ENCODE measurements around the gene ZNF577.

ZNF577 gene

GRCh38 chr19:51891193-51891747, 3.5 kb upstream of the ZNF577 start:
- Histone ChIP-seq H3K27ac (ENCODE audit: poor library complexity, severe bottlenecking) (no peak overlapping the region), H3K36me3 (ENCODE audit: low read depth) (peaks cover 80% of the 10 kb centered on the region), H3K27me3 (ENCODE audit: insufficient read depth, poor library complexity, severe bottlenecking) (no peaks in the 10 kb centered on the region), H3K4me3 (ENCODE audit: severe bottlenecking) (no peak overlapping the region), H3K9me3 (ENCODE audit: severe bottlenecking) (peaks cover 16% of the 10 kb centered on the region), H3K4me1 (ENCODE audit: insufficient read depth, poor library complexity, severe bottlenecking) (no peaks in the 10 kb centered on the region)
- ATAC-seq (ENCODE audit: low read depth) (no peak), DNase-seq (ENCODE audit: low spot score) (no peak)
- no peak for TF ChIP-seq CTCF (IDR thresholded peaks at IDR 0.05; ENCODE audit: poor library complexity, severe bottlenecking)

GRCh38 chr19:51889934-51890333, 2.2 kb upstream of the ZNF577 start:
- no peak for TF ChIP-seq CTCF (IDR thresholded peaks at IDR 0.05; ENCODE audit: poor library complexity, severe bottlenecking)
- H3K9me3 ChIP-seq (ENCODE audit: severe bottlenecking), result peaks cover 18% of the 10 kb centered on the region
- no peak for ATAC-seq (ENCODE audit: low read depth)
- no peaks in the 10 kb centered on the region for H3K4me1 ChIP-seq (ENCODE audit: insufficient read depth, poor library complexity, severe bottlenecking)
- H3K27ac ChIP-seq (ENCODE audit: poor library complexity, severe bottlenecking), result no peak overlapping the region
- no peak overlapping the region for H3K4me3 ChIP-seq (ENCODE audit: severe bottlenecking)
- DNase-seq (ENCODE audit: low spot score), result no peak
- H3K27me3 ChIP-seq (ENCODE audit: insufficient read depth, poor library complexity, severe bottlenecking), result no peaks in the 10 kb centered on the region
- H3K36me3 ChIP-seq (ENCODE audit: low read depth), result peaks cover 70% of the 10 kb centered on the region

- DNase-seq (ENCODE audit: low spot score) (no peak), ATAC-seq (ENCODE audit: low read depth) (no peak)
- peaks cover 6% of the 10 kb centered on the region for H3K9me3 ChIP-seq (ENCODE audit: severe bottlenecking)
Measured at GRCh38 chr19:51884713-51885112, 3.0 kb downstream of the ZNF577 start.

GRCh38 chr19:51882518-51882917, 5.2 kb downstream of the ZNF577 start:
- H3K4me1 ChIP-seq (ENCODE audit: insufficient read depth, poor library complexity, severe bottlenecking), result no peaks in the 10 kb centered on the region
- DNase-seq (ENCODE audit: low spot score) (no peak), ATAC-seq (ENCODE audit: low read depth) (no peak)
- peaks cover 25% of the 10 kb centered on the region for H3K36me3 ChIP-seq (ENCODE audit: low read depth)
- no peaks in the 10 kb centered on the region for H3K27me3 ChIP-seq (ENCODE audit: insufficient read depth, poor library complexity, severe bottlenecking)
- TF ChIP-seq CTCF (IDR thresholded peaks at IDR 0.05; ENCODE audit: poor library complexity, severe bottlenecking), result no peak
- H3K27ac ChIP-seq (ENCODE audit: poor library complexity, severe bottlenecking), result no peak overlapping the region
- peaks cover 5% of the 10 kb centered on the region for H3K9me3 ChIP-seq (ENCODE audit: severe bottlenecking)
- no peak overlapping the region for H3K4me3 ChIP-seq (ENCODE audit: severe bottlenecking)

More at GRCh38 chr19:51884713-51885112, 3.0 kb downstream of the ZNF577 start:
- TF ChIP-seq CTCF (IDR thresholded peaks at IDR 0.05; ENCODE audit: poor library complexity, severe bottlenecking), result no peak
- H3K27me3 ChIP-seq (ENCODE audit: insufficient read depth, poor library complexity, severe bottlenecking), result no peaks in the 10 kb centered on the region
- no peak overlapping the region for H3K4me3 ChIP-seq (ENCODE audit: severe bottlenecking)
- peaks cover 22% of the 10 kb centered on the region for H3K36me3 ChIP-seq (ENCODE audit: low read depth)
- no peaks in the 10 kb centered on the region for H3K4me1 ChIP-seq (ENCODE audit: insufficient read depth, poor library complexity, severe bottlenecking)
- no peak overlapping the region for H3K27ac ChIP-seq (ENCODE audit: poor library complexity, severe bottlenecking)

- Histone ChIP-seq H3K27ac (ENCODE audit: poor library complexity, severe bottlenecking) (no peak overlapping the region), H3K9me3 (ENCODE audit: severe bottlenecking) (peaks cover 2% of the 10 kb centered on the region), H3K27me3 (ENCODE audit: insufficient read depth, poor library complexity, severe bottlenecking) (no peaks in the 10 kb centered on the region), H3K4me3 (ENCODE audit: severe bottlenecking) (no peak overlapping the region), H3K36me3 (ENCODE audit: low read depth) (peaks cover 33% of the 10 kb centered on the region), H3K4me1 (ENCODE audit: insufficient read depth, poor library complexity, severe bottlenecking) (no peaks in the 10 kb centered on the region)
- no peak for TF ChIP-seq CTCF (IDR thresholded peaks at IDR 0.05; ENCODE audit: poor library complexity, severe bottlenecking)
- ATAC-seq (ENCODE audit: low read depth) (no peak), DNase-seq (ENCODE audit: low spot score) (no peak)
Measured at GRCh38 chr19:51873097-51873496, 14.7 kb downstream of the ZNF577 start.
